ENCODE data around the gene ISOC2.

GRCh38 chr19:55481794-55482155, 20.3 kb upstream of the ISOC2 start:
- TF ChIP-seq CTCF (IDR thresholded peaks at IDR 0.05; ENCODE audit: insufficient read depth, low read depth, low read length) (no peak), EZH2 (IDR thresholded peaks at IDR 0.05; ENCODE audit: insufficient read depth, low read length) (no peak)

All from astrocyte (in vitro differentiated cells and primary cell).